Esophagus squamous epithelium (tissue), 4 donors: Measurements from ENCODE around the gene SCAMP2.

Source experiments
- POLR2A ChIP-seq, 4 donors: fragments of 450-650 bp; IDR thresholded peaks; one replicate each; pipeline ENCODE4 v1.6.1; 2017; ENCODE audit warnings: antibody characterized with exemption in 4 of 4, mild to moderate bottlenecking in 4 of 4, moderate library complexity in 3 of 4
- TF ChIP-seq, protein P1 (sequence below), 6 experiments: fragments of 450-650 bp in 4 of 6; fragments of 200-600 bp in 2 of 6; sonication (generic) in 2 of 6; IDR thresholded peaks; one replicate each; pipeline ENCODE4 v1.5.1; 2016 to 2019; ENCODE audit warnings: antibody characterized with exemption in 6 of 6, mild to moderate bottlenecking in 4 of 6, moderate library complexity in 4 of 6

DNA sequence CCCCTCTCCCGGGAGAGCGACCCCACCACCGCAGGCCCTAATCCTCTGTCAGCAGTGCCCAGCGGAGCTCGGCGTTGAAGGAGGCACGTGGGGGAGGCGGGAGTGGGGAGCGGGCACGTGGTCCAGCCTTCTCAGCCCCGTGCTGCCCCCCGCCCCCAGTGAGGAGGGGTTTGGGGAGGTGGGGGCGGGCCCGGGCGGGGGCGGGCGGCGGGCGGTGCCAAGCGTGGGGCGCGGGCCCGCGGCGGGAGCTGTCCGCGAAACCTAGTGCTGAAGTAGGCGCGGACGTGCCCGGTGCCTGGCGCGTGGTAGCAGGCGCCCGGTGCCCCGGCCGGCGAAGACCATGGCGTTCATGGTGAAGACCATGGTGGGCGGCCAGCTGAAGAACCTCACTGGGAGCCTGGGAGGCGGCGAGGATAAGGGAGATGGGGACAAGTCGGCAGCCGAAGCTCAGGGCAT is 46.8 kb downstream of the SCAMP2 start, which contains the start of gene CPLX3:
- TF ChIP-seq, protein P1, sequence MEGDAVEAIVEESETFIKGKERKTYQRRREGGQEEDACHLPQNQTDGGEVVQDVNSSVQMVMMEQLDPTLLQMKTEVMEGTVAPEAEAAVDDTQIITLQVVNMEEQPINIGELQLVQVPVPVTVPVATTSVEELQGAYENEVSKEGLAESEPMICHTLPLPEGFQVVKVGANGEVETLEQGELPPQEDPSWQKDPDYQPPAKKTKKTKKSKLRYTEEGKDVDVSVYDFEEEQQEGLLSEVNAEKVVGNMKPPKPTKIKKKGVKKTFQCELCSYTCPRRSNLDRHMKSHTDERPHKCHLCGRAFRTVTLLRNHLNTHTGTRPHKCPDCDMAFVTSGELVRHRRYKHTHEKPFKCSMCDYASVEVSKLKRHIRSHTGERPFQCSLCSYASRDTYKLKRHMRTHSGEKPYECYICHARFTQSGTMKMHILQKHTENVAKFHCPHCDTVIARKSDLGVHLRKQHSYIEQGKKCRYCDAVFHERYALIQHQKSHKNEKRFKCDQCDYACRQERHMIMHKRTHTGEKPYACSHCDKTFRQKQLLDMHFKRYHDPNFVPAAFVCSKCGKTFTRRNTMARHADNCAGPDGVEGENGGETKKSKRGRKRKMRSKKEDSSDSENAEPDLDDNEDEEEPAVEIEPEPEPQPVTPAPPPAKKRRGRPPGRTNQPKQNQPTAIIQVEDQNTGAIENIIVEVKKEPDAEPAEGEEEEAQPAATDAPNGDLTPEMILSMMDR (IDR thresholded peaks at IDR 0.05) = no peak
- TF ChIP-seq POLR2A (IDR thresholded peaks at IDR 0.05) = no peak
